Stimulated activated CD8-positive, alpha-beta memory T cell treated with anti-CD3 and anti-CD28 coated beads, Interleukin-12 subunit alpha, Interleukin-12 subunit beta, amount 100 ng/mL, for 24 hours (primary cell): ENCODE results near the gene ANKRD13A.
"Not testable (repeated sequence)": the region's sequence is repeated elsewhere in the genome, so short reads cannot be mapped to it uniquely, and the experiment has no call there.

Source experiments
- DNase-seq: peaks from one replicate; pipeline ENCODE4 v3.0.0-alpha.2; 2020; ENCODE audit errors: extremely low read depth

ANKRD13A gene

DNA sequence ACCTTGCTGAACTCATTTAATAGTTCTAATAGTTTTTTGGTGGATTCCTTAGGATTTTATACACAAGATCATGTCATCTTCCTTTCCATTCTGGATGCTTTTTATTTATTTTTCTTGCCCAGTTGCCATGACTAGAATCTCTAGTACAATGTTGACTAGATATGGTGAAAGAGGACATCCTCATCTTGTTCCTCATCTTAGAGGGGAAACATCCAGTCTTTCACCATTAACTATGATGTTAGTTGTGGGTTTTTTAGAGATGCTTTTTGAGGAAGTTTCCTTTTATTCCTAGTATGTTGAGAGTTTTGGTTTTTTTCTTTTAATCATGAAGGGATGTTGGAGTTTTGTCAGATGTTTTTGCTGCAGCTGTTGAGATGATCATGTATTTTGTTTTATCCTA lies 8.7 kb downstream of the ANKRD13A start:
- no peak for DNase-seq

DNA sequence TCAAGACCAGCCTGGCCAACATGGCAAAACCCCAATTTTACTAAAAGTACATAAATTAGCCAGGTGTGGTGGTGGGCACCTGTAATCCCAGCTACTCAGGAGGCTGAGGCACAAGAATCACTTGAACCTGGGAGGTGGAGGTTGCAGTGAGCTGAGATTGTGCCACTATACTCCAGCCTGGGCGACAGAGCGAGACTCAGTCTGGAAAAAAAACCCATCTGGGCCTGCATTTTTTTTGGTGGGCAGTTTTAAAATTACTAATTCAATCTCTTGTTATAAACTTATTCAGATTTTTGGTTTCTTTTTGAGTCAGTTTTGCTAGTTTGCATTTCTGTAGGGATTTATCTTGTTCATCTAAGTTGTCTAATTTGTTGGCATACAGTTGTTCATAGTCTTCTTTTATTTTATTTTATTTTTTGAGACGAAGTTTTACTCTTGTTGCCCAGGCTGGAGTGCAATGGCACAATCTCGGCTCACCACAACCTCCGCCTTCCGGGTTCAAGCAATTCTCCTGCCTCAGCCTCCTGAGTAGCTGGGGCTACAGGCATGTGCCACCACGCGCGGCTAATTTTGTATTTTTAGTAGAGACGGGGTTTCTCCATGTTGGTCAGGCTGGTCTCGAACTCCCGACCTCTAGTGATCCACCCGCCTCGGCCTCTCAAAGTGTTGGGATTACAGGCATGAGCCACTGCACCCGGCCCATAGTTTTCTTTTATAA lies 9.6 kb downstream of the ANKRD13A start:
- DNase-seq: not testable (repeated sequence)

DNA sequence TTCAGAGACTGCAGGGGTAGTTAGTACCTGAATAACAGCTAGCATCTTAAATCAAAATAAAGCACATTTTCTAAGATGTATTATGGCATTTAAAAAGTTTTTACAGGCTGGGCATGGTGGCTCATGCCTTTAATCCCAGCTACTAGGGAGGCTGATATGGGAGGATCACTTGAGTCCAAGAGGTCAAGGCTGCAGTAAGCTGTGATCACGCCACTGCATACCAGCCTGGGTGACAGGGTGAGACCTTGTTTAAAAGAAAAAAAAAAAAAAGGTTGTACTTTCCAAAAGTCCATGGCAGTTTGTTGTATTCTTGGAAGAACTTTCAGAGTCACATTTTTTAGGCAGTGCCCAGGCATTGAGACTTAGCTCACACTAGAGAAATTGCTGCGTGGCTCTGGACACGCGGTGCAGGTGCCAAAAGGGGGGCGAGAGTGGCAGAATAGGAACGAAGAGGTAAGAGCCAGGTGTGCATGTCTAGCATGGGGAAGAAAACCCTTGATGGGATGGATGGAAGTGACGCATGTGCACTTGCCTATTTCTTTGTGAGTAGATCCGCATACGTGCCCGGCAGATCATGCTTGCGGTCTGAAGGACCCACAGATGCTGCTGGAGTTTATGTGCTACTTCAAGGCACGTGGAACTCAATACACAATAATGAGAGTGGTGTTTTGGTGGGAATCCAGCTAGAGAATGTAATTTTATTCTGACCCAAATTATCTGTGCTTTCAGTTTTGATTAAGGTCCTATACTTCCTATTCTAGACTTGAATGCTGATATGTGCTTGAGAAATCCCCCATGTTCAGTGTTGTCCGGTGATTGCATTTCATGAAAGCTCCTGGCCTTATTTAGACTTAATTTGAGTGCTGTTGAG lies 11.9 kb downstream of the ANKRD13A start:
- DNase-seq: no peak

DNA sequence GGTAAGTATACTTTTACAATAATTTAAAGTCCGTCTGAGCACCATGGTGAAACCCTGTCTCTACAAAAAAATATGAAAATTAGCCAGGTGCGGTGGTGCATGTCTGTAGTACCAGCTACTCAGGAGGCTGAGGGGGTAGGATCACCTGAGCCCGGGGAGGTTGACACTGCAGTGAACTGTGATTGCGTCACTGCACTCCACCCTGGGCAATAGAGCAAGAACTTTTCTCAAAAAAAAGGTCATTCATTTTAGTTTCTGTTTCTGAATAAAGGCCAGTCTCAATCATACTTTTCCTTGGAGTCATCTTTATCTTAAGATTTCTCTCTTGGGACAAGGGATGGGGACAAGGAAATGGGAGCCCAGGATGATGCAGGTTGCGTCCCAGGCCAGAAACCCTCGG lies 12.9 kb downstream of the ANKRD13A start:
- no peak for DNase-seq

DNA sequence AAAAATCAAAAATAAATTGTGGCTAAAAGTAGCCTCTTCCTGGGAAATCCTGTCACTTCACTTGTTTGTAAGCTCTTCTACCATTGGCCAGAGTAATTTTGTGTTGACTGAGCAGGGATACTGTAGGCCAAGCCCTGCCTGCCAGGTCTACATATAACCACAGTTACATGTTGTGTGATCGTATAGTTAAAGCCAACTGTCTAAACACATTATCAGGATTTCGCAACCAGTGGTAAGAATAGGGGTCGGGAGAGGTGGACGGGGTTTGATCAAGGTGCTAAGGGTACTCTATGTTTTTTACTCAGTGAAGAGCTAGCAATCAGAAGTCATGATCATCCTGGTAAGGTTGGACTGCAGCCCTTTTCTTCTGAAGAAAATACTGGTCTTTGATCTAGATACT lies 13.4 kb downstream of the ANKRD13A start:
- no peak for DNase-seq

DNA sequence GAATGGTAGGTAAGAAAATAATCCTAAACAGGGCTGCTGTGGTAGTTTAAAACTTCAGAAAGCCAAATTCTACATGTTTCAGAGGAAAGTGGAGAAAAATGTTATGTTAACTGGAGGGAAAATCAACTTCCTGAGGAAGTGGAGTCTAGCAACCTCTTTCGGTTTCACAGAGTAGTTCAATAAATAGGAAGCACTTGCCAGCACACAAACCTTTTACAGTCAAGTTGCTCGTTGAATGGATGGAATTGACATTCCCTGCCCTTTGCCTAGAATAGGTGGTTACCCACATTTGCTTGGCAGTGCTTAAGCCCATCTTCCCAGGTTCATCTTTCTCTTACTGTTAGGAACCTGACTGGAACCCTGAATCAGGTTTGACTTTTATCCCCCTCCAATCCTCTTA lies 15.9 kb downstream of the ANKRD13A start:
- no peak for DNase-seq

DNA sequence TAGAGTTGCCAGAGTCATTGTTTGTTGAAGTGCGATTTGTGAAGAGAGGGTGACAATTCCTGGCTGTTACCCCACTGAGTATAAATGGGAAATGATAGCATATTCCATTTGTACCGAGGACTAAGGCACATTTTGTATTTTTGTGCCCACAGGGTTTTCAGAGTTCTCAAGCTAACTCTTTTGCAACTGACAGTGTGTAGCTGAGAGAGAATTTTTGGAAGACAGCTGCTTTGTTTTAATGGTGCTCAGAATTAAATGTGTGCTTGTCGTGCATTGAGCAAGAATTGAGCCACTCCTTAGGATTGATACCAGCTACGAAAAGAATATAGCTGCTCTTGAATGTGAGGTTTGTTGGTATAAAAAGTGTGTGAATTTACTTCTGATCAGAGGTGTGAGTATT lies 21.7 kb downstream of the ANKRD13A start:
- no peak for DNase-seq

DNA sequence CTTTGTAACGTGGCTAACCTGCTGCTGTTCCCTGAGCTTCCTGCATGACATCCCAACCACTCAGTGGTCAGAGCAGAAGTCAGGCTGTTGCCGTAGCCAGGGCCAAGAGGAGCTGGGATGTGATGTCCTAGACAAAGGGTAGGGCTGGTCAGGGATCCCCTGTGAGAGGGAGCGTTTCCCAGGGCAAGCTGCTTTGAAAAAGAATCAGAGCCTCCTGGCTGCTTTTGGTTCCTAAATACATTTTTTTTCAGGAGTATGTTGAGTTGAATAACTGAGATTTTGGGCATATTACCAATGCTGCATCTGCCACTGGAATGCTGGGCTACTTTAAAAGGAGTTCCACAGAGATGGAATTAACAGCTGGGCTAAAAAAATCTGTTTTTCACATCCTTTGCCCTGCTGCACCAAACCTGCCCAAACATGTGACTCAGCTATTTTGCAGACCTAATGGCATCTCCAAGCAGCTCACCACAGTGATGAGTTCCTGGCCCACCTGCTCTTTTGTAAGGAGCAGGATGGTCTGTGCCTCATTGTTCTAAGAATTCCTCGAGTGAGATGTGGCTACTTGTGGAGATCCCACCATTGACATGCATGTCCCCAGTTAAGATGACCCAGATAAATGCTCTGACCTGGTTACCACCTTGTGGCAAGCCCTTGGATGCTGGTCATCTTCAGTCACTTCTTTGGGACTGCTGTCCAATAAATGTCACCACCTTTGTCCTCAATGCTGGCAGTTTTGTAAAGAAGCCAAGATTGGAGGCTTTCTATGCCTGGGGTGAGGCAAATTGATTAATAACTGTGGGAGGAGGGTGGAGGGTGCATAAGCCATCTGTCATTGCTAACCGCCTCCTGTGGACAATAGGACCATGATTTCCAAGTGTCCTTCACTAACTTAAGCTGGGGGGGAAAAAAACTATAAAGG lies 24.1 kb downstream of the ANKRD13A start:
- DNase-seq: no peak

DNA sequence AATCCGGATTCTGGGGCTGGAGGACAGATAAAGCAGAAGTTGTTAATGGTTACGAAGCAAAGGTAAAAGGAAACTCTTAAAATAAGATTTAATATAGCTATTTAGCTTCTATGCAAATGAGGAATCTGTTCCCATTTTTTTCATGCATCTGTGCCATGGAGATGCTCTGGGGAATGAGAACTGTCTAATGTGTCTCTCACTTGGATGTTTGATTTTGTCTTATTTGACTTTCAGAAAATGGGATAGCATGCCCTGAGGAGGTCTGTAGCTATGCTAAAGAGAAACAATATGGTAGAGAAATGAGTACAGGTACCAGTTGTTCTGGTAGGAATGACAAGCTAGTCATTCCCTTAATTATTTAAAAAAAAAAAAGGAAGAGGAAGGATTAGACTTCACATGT lies 24.8 kb downstream of the ANKRD13A start:
- no peak for DNase-seq

DNA sequence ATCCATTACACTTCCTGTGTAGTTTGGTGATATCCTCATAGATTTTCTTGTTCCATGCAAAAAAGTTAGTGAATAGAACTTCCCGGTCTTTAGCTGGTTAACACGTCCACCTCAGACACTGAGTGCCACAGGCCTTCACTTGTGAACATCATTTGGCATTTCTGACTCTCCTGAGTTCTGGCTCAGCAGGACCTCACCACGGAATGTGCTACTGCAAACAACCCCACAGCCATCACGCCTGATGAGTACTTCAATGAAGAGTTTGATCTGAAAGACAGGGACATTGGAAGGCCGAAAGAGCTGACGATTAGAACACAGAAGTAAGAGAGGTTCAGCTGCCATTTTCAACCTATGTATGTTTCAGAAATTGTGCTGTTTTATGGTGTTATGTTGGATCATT lies 29.1 kb downstream of the ANKRD13A start:
- DNase-seq: no peak

DNA sequence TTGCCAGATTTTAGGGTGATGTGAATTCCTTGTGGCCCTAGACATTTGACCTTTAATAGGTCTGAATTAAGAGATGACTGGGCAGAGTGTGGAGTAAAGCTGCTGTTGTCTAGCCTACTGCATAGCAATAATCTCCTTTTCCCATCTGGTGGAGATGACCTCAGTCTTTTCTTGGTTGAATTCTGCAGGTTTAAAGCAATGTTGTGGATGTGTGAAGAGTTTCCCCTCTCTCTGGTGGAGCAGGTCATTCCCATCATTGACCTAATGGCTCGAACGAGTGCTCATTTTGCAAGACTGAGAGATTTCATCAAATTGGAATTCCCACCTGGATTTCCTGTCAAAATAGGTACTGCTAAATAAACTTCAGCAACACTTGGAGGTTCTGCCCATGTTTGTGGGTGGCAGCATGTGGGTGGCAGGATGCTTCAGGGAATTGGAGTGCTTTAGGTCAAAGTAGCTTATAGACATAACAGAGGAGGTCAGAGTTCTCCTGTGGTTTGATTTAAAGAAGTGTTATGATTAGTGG lies 30.1 kb downstream of the ANKRD13A start:
- DNase-seq: no peak

DNA sequence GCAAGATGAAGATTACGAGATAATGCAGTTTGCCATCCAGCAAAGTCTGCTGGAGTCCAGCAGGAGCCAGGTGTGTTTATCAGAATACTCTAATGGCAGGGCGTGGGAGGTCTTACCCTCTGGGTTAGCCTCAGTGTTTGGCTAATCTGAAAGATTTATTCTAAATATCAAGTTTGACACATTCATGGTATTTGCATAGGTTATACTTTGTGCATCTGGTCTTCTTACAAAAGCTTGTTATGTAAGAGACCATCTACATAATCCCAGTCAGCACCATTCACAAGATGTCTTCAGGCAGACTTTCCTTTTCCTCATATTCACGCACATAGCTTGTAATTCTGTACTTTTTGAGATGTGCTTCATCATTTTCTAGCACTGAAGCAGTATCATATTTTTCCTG lies 34.7 kb downstream of the ANKRD13A start:
- DNase-seq: no peak

DNA sequence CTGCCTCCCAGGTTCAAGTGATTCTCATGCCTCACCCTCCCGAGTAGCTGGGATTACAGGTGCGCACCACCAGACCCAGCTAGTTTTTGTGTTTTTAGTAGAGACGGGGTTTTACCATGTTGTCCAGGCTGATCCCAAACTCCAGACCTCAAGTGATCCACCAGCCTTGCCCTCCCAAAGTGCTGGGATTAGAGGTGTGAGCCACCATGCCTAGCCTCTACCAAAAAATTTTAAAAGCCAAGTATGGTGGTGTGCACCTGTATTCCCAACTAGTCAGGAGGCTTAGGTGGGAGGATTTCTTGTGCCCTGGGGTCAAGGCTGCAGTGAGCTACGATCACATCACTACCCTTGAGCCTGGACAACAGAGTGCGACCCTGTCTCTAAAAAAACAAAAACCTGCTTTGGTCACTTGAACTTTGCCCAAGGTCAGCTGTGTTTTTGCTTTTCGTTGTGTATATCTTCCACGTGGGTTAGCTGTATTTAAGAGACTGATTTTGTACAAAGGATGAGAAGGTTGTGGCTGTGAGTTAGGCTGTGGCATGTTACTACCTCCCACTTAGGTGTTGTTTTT lies 36.4 kb downstream of the ANKRD13A start:
- no peak for DNase-seq

DNA sequence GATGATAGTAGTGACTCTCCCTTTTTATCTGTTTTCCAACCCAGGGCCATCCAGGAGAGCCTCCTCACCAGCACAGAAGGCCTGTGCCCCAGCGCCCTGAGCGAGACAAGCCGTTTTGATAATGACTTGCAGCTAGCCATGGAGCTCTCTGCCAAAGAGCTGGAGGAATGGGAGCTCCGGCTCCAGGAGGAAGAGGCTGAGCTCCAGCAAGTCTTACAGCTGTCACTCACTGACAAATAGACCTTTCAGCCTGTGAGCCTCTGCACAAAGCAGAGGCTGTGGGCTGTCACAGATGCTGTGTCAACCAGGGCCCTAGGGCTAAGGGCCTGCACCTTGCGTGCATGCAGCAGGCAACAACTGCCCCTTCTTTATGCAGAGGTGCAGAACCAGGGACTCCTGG lies 38.1 kb downstream of the ANKRD13A start:
- no peak for DNase-seq

DNA sequence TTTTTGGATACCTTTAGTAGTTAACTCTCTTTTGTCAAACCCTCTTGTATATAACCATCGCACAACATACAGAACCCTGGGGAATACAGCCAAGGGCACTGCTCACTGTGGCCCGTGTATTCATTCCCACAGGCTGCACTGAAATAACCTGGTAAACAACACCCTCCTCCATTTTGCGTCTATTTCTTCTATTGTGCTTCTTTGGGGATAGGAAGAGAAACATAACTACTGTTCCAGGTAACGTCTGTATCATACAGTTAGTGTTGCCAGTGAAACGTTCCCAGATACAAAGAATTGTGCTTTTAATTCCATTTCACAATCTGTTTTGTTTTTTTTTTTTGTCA lies 39.5 kb downstream of the ANKRD13A start:
- no peak for DNase-seq

DNA sequence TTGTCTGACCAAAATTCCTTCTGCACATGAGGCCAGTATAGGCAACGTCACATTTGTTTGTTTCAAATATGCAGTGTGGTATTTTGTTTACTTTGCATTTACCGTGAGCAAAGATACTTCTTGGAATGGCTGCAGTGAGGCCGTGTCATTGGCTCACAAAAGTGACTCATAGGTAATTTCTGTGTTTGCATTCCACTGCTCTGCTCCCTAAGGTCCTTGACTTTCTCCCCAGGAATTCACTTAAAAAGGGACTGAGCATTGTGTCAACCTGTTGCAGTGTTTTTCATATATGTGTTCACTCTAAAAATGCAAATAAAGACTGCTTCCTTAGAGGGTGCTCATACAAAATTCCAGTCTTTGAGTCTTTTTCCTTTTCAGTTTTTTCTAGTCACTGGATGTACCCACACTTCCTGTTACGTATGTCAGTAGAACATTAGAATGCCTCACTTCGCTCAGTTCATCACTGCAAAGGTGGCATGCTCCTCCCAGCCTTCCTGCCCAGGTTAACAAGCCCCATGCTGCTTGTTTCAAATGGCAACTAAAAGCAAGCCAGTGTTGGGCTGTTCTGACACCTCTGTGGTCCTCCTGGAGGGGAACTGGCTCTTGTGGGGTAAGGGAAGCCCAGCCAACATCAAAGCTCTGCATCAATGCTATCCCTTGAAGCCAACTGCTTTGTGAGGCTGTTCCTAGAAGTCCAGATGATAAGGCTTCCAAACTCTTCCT lies 40.0 kb downstream of the ANKRD13A start:
- no peak for DNase-seq

DNA sequence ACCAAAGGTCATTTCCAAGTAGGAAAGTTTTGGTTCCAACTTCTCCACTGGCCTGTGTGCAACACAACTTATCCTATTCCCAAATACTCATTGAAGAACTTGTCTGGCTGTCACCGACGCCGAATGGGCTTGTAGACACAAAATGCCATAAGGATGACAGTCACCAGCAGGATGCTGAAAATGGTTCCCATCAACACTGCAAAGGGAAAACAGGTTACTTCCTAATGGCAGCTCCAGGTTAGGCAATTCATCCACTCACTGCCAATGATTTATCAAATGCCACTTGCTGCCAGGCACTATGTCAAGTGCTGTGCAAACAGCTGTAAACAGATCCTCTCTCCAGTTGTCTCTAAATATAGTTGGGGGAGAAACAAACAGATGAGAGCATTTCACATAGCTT lies 43.0 kb downstream of the ANKRD13A start:
- DNase-seq: no peak

DNA sequence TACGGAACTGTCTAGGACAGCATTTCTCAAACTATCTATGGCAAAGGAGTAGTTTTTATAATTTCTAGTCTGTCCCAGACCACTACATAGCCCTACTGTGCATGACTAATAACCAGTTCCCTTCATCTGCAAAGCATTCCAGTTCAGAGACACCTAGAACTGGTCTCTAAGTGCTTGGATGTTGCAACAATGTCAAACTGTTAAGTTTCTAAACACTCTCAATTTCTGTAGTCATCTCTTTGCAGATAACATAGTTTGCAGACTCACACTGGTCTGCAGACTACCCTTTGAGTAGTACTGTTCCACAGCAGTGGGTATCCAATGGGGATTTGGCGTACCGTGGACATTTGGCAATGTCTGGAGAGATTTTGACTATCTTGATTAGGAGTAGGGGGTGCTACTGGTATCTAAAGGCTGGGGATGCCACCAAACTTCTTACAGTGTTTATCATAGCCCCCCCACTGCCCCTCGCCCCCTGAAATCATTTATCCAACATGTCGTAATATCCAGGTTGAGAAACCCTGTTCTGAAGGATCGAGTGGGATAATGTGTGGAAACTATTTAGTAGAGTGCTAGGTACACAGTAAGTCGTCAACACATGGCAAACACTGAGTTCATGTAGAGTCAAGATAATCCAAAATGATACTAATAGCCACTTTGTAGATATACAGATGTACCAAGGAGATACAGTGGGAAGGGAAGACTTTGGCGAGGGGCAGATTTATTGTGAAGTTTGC lies 47.4 kb downstream of the ANKRD13A start:
- no peak for DNase-seq

DNA sequence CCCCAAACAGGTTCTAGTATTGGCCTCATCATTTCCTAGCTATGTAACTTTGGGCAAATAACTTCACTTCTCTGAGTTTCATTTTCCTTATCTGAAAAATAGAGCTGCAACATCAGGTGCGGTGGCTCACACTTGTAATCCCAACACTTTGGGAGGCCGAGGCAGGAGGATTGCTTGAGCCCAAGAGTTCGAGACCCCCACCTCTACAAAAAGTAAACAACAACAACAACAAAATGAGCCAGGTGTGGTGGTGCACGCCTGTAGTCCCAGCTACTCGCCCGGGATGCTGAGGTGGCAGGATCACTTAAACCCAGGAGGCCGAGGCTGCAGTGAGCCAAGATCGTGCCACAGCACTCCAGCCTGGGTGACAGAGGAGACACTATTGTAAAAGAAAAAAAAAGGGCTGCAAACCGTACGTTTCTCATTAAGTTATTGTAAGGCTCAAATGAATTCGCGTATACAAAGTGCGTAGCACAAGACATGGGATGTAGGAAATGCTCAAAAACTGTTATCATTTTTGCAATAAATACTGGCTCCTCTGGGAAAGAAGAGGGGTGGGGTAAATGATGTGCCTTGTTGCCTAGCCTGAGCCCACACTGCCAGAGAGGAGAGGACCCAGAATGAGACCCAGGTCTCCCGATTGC lies 48.2 kb downstream of the ANKRD13A start:
- no peak for DNase-seq
